Measurements from ENCODE around the gene TRMT112.

The TRMT112 gene

GRCh38 chr11:64296830-64297698 is 20.3 kb downstream of the TRMT112 start:
- peaks cover 5% of the 10 kb centered on the region for H3K4me1 ChIP-seq (ENCODE audit: control insufficient read depth, insufficient read depth, low read length)
- no peaks in the 10 kb centered on the region for H3K36me3 ChIP-seq (ENCODE audit: control insufficient read depth, insufficient read depth, low read length)
- peaks cover 57% of the 10 kb centered on the region for H3K27me3 ChIP-seq (ENCODE audit: control insufficient read depth, insufficient read depth, low read length)
- H3K4me3 ChIP-seq (ENCODE audit: low read length), result no peak overlapping the region
- H3K9ac ChIP-seq (ENCODE audit: low read length), result no peak overlapping the region
- H3K27ac ChIP-seq (ENCODE audit: low read depth, low read length), result no peak overlapping the region

GRCh38 chr11:64296236-64296635 is 21.1 kb downstream of the TRMT112 start:
- H3K9ac ChIP-seq (ENCODE audit: low read length), result no peak overlapping the region
- H3K4me3 ChIP-seq (ENCODE audit: low read length), result no peak overlapping the region
- H3K4me1 ChIP-seq (ENCODE audit: control insufficient read depth, insufficient read depth, low read length), result peaks cover 5% of the 10 kb centered on the region
- H3K36me3 ChIP-seq (ENCODE audit: control insufficient read depth, insufficient read depth, low read length), result no peaks in the 10 kb centered on the region
- H3K27ac ChIP-seq (ENCODE audit: low read depth, low read length), result no peak overlapping the region
- H3K27me3 ChIP-seq (ENCODE audit: control insufficient read depth, insufficient read depth, low read length), result peaks cover 59% of the 10 kb centered on the region

GRCh38 chr11:64295760-64296159 is 21.6 kb downstream of the TRMT112 start:
- no peak overlapping the region for H3K4me3 ChIP-seq (ENCODE audit: low read length)
- peaks cover 3% of the 10 kb centered on the region for H3K4me1 ChIP-seq (ENCODE audit: control insufficient read depth, insufficient read depth, low read length)
- no peak overlapping the region for H3K9ac ChIP-seq (ENCODE audit: low read length)
- no peaks in the 10 kb centered on the region for H3K36me3 ChIP-seq (ENCODE audit: control insufficient read depth, insufficient read depth, low read length)
- H3K27ac ChIP-seq (ENCODE audit: low read depth, low read length), result no peak overlapping the region
- H3K27me3 ChIP-seq (ENCODE audit: control insufficient read depth, insufficient read depth, low read length), result peaks cover 62% of the 10 kb centered on the region

- H3K27me3 ChIP-seq (ENCODE audit: control insufficient read depth, insufficient read depth, low read length), result peaks cover 53% of the 10 kb centered on the region
- no peak overlapping the region for H3K4me3 ChIP-seq (ENCODE audit: low read length)
- H3K27ac ChIP-seq (ENCODE audit: low read depth, low read length), result no peak overlapping the region
- no peak overlapping the region for H3K9ac ChIP-seq (ENCODE audit: low read length)
- peaks cover 2% of the 10 kb centered on the region for H3K4me1 ChIP-seq (ENCODE audit: control insufficient read depth, insufficient read depth, low read length)
- H3K36me3 ChIP-seq (ENCODE audit: control insufficient read depth, insufficient read depth, low read length), result no peaks in the 10 kb centered on the region
Measured at GRCh38 chr11:64294774-64295173, 22.6 kb downstream of the TRMT112 start.

- Histone ChIP-seq H3K27me3 (ENCODE audit: control insufficient read depth, insufficient read depth, low read length) (peaks cover 42% of the 10 kb centered on the region), H3K4me1 (ENCODE audit: control insufficient read depth, insufficient read depth, low read length) (no peaks in the 10 kb centered on the region), H3K27ac (ENCODE audit: low read depth, low read length) (no peak overlapping the region), H3K9ac (ENCODE audit: low read length) (no peak overlapping the region), H3K4me3 (ENCODE audit: low read length) (peak overlapping the region; percentile 19), H3K36me3 (ENCODE audit: control insufficient read depth, insufficient read depth, low read length) (peaks cover 2% of the 10 kb centered on the region)
Measured at GRCh38 chr11:64292460-64293254, 24.7 kb downstream of the TRMT112 start.

- H3K27ac ChIP-seq (ENCODE audit: low read depth, low read length), result no peak overlapping the region
- peaks cover 35% of the 10 kb centered on the region for H3K27me3 ChIP-seq (ENCODE audit: control insufficient read depth, insufficient read depth, low read length)
- no peaks in the 10 kb centered on the region for H3K4me1 ChIP-seq (ENCODE audit: control insufficient read depth, insufficient read depth, low read length)
- peak overlapping the region; percentile 19 for H3K4me3 ChIP-seq (ENCODE audit: low read length)
- H3K9ac ChIP-seq (ENCODE audit: low read length), result no peak overlapping the region
- H3K36me3 ChIP-seq (ENCODE audit: control insufficient read depth, insufficient read depth, low read length), result peaks cover 2% of the 10 kb centered on the region
Measured at GRCh38 chr11:64291752-64292459, 25.5 kb downstream of the TRMT112 start.

- Histone ChIP-seq H3K4me3 (ENCODE audit: low read length) (peak within 1 kb of the TSS; percentile 19), H3K4me1 (ENCODE audit: control insufficient read depth, insufficient read depth, low read length) (peaks cover 2% of the 10 kb centered on the region), H3K36me3 (ENCODE audit: control insufficient read depth, insufficient read depth, low read length) (peaks cover 2% of the 10 kb centered on the region), H3K27me3 (ENCODE audit: control insufficient read depth, insufficient read depth, low read length) (peaks cover 29% of the 10 kb centered on the region), H3K27ac (ENCODE audit: low read depth, low read length) (no peak within 1 kb of the TSS), H3K9ac (ENCODE audit: low read length) (no peak within 1 kb of the TSS)
Measured at GRCh38 chr11:64291262-64291751, 26.1 kb downstream of the TRMT112 start, which contains the start of gene KCNK4. KCNK4 (plus strand) TSS chr11:64291302; CDS start chr11:64293019, 1,717 bp downstream.

- Histone ChIP-seq H3K36me3 (ENCODE audit: control insufficient read depth, insufficient read depth, low read length) (peaks cover 2% of the 10 kb centered on the region), H3K4me1 (ENCODE audit: control insufficient read depth, insufficient read depth, low read length) (peaks cover 7% of the 10 kb centered on the region), H3K9ac (ENCODE audit: low read length) (no peak overlapping the region), H3K27ac (ENCODE audit: low read depth, low read length) (no peak overlapping the region), H3K27me3 (ENCODE audit: control insufficient read depth, insufficient read depth, low read length) (peaks cover 25% of the 10 kb centered on the region), H3K4me3 (ENCODE audit: low read length) (no peak overlapping the region)
Measured at GRCh38 chr11:64290352-64291261, 26.8 kb downstream of the TRMT112 start.

- H3K4me3 ChIP-seq (ENCODE audit: low read length), result no peak overlapping the region
- no peak overlapping the region for H3K9ac ChIP-seq (ENCODE audit: low read length)
- peaks cover 2% of the 10 kb centered on the region for H3K36me3 ChIP-seq (ENCODE audit: control insufficient read depth, insufficient read depth, low read length)
- peaks cover 25% of the 10 kb centered on the region for H3K27me3 ChIP-seq (ENCODE audit: control insufficient read depth, insufficient read depth, low read length)
- no peak overlapping the region for H3K27ac ChIP-seq (ENCODE audit: low read depth, low read length)
- peaks cover 7% of the 10 kb centered on the region for H3K4me1 ChIP-seq (ENCODE audit: control insufficient read depth, insufficient read depth, low read length)
Measured at GRCh38 chr11:64289002-64289564, 28.3 kb downstream of the TRMT112 start.

GRCh38 chr11:64288353-64288750 is 29.0 kb downstream of the TRMT112 start:
- H3K4me3 ChIP-seq (ENCODE audit: low read length), result no peak overlapping the region

GRCh38 chr11:64287676-64288352 is 29.5 kb downstream of the TRMT112 start:
- H3K9ac ChIP-seq (ENCODE audit: low read length), result no peak overlapping the region
- peaks cover 18% of the 10 kb centered on the region for H3K27me3 ChIP-seq (ENCODE audit: control insufficient read depth, insufficient read depth, low read length)
- H3K36me3 ChIP-seq (ENCODE audit: control insufficient read depth, insufficient read depth, low read length), result peaks cover 2% of the 10 kb centered on the region
- H3K4me3 ChIP-seq (ENCODE audit: low read length), result no peak overlapping the region
- no peak overlapping the region for H3K27ac ChIP-seq (ENCODE audit: low read depth, low read length)
- peaks cover 13% of the 10 kb centered on the region for H3K4me1 ChIP-seq (ENCODE audit: control insufficient read depth, insufficient read depth, low read length)

More at GRCh38 chr11:64288353-64288750, 29.0 kb downstream of the TRMT112 start:
- no peak overlapping the region for H3K27ac ChIP-seq (ENCODE audit: low read depth, low read length)
- H3K9ac ChIP-seq (ENCODE audit: low read length), result no peak overlapping the region
- H3K4me1 ChIP-seq (ENCODE audit: control insufficient read depth, insufficient read depth, low read length), result peaks cover 11% of the 10 kb centered on the region
- H3K36me3 ChIP-seq (ENCODE audit: control insufficient read depth, insufficient read depth, low read length), result peaks cover 2% of the 10 kb centered on the region
- H3K27me3 ChIP-seq (ENCODE audit: control insufficient read depth, insufficient read depth, low read length), result peaks cover 22% of the 10 kb centered on the region

All from rectal smooth muscle tissue (tissue), 1 donor.